Kidney (tissue), 14 donors: ENCODE data around the gene METTL25B. TPM values are rescaled to one million over a fixed set of nuclear protein-coding genes. Genes with fewer than 3 reads are reported as not detected.
A peak's percentile ranks its signal among the peaks of the same experiment; 100 is the strongest.

Experiments
- DNase-seq, 5 donors: peaks; one replicate each; pipeline ENCODE4 v3.0.0-alpha.2; 2013 to 2020
- FAIRE-seq: peaks from 2 replicates; lab custom pipeline; 2012; peaks lifted over from hg19 to GRCh38; lab: Jason Lieb, UNC
- H3K27ac ChIP-seq, 2 donors: one replicate each; pipeline ENCODE4 v1.7.0; 2013; ENCODE audit warnings: low read depth in 2 of 2, low read length in 2 of 2, inconsistent platforms in 1 of 2
- H3K27me3 ChIP-seq: one replicate; pipeline ENCODE4 v1.7.1; 2013; ENCODE audit warnings: low read length, inconsistent platforms; ENCODE audit not compliant: control insufficient read depth, insufficient read depth
- H3K36me3 ChIP-seq, 3 donors: one replicate each; pipeline versions ENCODE4 v1.7.0 to v1.7.1; 2013; ENCODE audit warnings: low read length in 3 of 3, control low read depth in 1 of 3, inconsistent platforms in 1 of 3; ENCODE audit not compliant: insufficient read depth in 3 of 3, control insufficient read depth in 2 of 3
- H3K4me1 ChIP-seq, 3 donors: one replicate each; pipeline versions ENCODE4 v1.7.0 to v1.7.1; 2013; ENCODE audit warnings: low read length in 3 of 3, inconsistent platforms in 1 of 3, low read depth in 1 of 3; ENCODE audit not compliant: control insufficient read depth in 2 of 3, insufficient read depth in 2 of 3
- H3K4me3 ChIP-seq, 3 donors: one replicate each; pipeline versions ENCODE4 v1.7.0 to v1.8.1; 2013; ENCODE audit warnings: low read length in 3 of 3, control low read depth in 1 of 3, inconsistent platforms in 1 of 3
- H3K9ac ChIP-seq, 3 donors: one replicate each; pipeline versions ENCODE4 v1.7.0 to v1.7.1; 2013; ENCODE audit warnings: low read length in 3 of 3, control low read depth in 1 of 3, inconsistent platforms in 1 of 3
- H3K9me3 ChIP-seq, 3 donors: one replicate each; pipeline versions ENCODE4 v1.7.0 to v1.7.1; 2013; ENCODE audit warnings: low read length in 3 of 3, control low read depth in 1 of 3, inconsistent platforms in 1 of 3; ENCODE audit not compliant: control insufficient read depth in 2 of 3, insufficient read depth in 1 of 3
- intact Hi-C: fragments of 100-400 bp; cut with DNase I; formaldehyde crosslinking; loops from one replicate; pipeline ENCODE4 v1.11.1; 2022
- polyA plus RNA-seq: library from polyadenylated mRNA; stranded (reverse); fragments of 350-450 nt; fragmentation: Illumina TruSeq; extraction: RNeasy Lipid Tissue Mini Kit (QIAGEN cat#74804); gene quantifications from one replicate; pipeline ENCODE4 v1.2.3, GENCODE V29; 2014; ENCODE audit warnings: low read depth, low replicate concordance; ENCODE audit not compliant: insufficient read depth
- total RNA-seq: library from RNA; stranded (reverse); fragmentation: NEBNext Ultra II Directional; extraction: Animal tissue kit (Norgen Biotek cat#: 25700); gene quantifications from one replicate; pipeline ENCODE4 v1.2.1, GENCODE V29; 2021
- TF ChIP-seq, protein P1 (sequence below): IDR thresholded peaks from 3 replicates; pipeline ENCODE4 v1.5.1; 2012; ENCODE audit warnings: mild to moderate bottlenecking, moderate library complexity, borderline replicate concordance; ENCODE audit not compliant: insufficient read depth; ENCODE audit errors: extremely low read depth
- donor health status: control.
- donor health status: control.
- donor health status: control.
- donor health status: control.
- donor health status: control.
- donor health status: DM: yes; HTN: yes; CAD: no.
- donor health status: Normal renal cell carcinoma (clear cell type).

Gene METTL25B
- total and polyA plus RNA-seq, 2 donors from 2014 or later = 29.4 to 35.2 TPM

DNA sequence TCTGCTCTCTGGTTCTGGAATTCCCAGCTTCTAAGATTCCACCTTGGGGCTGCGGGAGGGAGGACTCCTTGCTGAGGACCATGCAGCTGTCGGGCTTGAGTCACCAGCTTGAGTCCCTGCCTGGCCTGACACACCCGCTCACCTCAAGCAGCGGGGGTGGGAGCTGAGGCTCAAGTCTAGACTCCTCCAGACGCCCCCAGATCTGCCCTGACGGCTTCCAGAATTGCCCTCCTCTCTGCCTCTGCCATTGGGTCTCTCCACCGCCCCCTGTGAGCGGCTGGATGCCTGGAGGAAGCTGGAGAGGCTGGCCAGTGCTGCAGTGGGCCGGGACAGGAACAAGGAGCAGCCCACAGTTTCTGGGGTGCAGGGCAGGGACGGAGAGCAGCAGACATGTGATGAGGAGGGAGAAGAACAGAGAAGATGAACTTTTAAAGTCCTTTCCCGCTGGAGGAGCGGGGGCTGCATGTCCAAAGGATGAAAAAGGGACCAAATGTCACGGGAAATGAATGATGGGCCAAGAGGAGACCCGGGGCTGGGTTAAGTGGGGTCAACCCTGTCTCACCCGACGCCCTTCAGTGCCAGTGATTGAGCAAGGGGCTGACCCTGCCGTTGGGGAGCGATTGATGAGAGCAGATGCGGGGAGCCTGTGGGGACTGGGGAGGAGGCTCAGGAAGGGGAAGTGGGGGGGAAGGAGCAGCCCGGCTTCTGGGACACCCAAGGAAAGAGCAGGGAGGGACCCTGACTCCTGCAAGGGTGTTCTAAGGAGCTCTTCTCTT, 36.4 kb upstream of the METTL25B start:
- Histone ChIP-seq H3K36me3 (no peaks in the 10 kb centered on the region), H3K4me1 (peaks cover 0 to 12% (median 6%) of the 10 kb centered on the region in 3 donors), H3K27me3 (no peaks in the 10 kb centered on the region), H3K9me3 (no peaks in the 10 kb centered on the region), H3K9ac (no peak overlapping the region), H3K4me3 (no peak overlapping the region), H3K27ac (no peak overlapping the region)
- intact Hi-C loops = no loop called here
- peak in 3 of 5 donors; percentile 65 to 76 (median 69) for DNase-seq
- no peak for FAIRE-seq
- TF ChIP-seq, protein P1, sequence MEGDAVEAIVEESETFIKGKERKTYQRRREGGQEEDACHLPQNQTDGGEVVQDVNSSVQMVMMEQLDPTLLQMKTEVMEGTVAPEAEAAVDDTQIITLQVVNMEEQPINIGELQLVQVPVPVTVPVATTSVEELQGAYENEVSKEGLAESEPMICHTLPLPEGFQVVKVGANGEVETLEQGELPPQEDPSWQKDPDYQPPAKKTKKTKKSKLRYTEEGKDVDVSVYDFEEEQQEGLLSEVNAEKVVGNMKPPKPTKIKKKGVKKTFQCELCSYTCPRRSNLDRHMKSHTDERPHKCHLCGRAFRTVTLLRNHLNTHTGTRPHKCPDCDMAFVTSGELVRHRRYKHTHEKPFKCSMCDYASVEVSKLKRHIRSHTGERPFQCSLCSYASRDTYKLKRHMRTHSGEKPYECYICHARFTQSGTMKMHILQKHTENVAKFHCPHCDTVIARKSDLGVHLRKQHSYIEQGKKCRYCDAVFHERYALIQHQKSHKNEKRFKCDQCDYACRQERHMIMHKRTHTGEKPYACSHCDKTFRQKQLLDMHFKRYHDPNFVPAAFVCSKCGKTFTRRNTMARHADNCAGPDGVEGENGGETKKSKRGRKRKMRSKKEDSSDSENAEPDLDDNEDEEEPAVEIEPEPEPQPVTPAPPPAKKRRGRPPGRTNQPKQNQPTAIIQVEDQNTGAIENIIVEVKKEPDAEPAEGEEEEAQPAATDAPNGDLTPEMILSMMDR = no peak

DNA sequence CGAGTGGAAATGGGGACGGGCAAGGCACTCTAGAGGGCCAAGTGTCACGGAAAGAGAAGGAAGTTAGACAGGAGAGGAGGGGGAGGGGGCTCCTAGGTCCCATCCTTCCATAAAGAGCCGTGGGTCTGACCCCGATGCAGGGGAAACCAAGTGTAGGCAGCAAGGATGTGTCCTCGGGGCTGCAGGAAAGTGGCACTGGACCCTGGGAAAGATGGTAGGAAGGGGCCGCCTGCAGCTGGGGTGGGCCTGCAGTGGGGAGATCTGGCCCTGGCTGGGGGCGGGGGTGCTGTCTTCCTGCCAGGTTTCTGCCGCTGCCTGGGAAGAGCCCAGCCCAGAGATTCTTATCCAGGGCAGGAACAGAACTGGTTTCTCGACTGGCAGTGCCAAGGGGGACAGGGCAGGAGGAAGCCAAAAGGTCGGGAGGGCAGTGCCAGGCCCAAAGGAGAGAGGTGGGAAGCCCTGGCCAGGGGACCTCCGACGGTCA, 35.8 kb upstream of the METTL25B start:
- no peaks in the 10 kb centered on the region for H3K9me3 ChIP-seq
- TF ChIP-seq, protein P1 = no peak
- no peak overlapping the region for H3K27ac ChIP-seq
- no peak overlapping the region for H3K4me3 ChIP-seq
- DNase-seq = peak in 1 of 5 donors; percentile 41
- intact Hi-C loops = no loop called here
- H3K36me3 ChIP-seq = no peaks in the 10 kb centered on the region
- H3K27me3 ChIP-seq = no peaks in the 10 kb centered on the region
- H3K9ac ChIP-seq = no peak overlapping the region
- H3K4me1 ChIP-seq = peaks cover 0 to 12% (median 6%) of the 10 kb centered on the region in 3 donors
- no peak for FAIRE-seq

DNA sequence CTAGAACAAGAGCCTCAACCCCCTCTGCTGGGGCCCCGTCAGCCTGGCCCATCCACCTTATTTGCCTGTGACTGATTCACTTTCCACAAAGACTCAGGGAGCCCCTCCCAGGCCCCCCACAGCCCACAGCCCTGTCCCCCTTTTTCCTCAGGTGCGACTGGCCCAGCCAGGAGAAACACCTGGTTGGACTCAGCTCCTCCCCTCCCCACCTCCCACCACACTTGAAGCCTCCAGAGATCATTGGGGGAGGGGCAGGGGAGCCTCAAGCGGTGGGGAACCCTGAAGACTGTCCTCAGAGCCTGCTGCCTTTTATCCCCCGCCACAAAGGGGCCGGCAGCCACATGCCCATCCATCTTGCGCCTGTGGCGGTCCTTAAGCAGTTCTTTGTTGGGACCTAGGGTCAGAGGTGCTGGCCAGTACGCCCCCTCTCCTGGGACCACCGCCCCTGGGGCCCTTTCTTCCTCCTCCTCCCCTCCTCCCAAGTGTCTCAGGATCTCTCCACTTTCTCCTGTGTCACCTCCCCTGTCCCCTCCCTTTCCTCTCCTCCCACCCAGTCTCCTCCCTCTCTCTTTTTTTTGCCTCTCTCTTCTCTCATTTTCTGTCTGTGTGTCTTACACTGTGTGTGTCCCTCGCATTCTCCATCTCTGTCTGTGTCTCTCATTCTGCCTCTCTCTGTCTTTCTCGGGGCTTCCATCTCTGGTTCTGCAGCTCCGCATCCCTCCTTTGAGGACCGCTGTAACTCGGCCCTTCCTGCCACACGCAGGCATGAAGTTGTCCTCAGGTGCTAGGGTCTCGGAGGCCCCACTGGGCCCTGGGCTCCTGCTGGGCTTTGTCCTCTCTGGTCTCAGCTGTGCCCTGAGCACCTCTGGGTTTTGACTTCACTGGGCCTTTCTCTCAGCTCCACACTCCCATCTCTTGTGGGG, 35.1 kb upstream of the METTL25B start:
- FAIRE-seq (no peak), DNase-seq (peak in 4 of 5 donors; percentile 93 to 96 (median 95))
- H3K4me1 ChIP-seq = peaks cover 0 to 12% (median 6%) of the 10 kb centered on the region in 3 donors
- no peaks in the 10 kb centered on the region for H3K36me3 ChIP-seq
- no peak overlapping the region for H3K9ac ChIP-seq
- intact Hi-C loops = no loop called here
- no peaks in the 10 kb centered on the region for H3K9me3 ChIP-seq
- no peaks in the 10 kb centered on the region for H3K27me3 ChIP-seq
- H3K4me3 ChIP-seq = no peak overlapping the region
- TF ChIP-seq, protein P1 = no peak
- no peak overlapping the region for H3K27ac ChIP-seq
